GM21390 (cell line): ENCODE measurements around the gene FAM131B.
"Not testable (repeated sequence)": the region's sequence is repeated elsewhere in the genome, so short reads cannot be mapped to it uniquely, and the experiment has no call there.

ENCODE experiments used
- ATAC-seq: cut with Tn5 transposase; IDR thresholded peaks from one replicate; pipeline ENCODE4 v1.9.1; 2021; ENCODE audit not compliant: unreplicated experiment

Gene FAM131B

DNA sequence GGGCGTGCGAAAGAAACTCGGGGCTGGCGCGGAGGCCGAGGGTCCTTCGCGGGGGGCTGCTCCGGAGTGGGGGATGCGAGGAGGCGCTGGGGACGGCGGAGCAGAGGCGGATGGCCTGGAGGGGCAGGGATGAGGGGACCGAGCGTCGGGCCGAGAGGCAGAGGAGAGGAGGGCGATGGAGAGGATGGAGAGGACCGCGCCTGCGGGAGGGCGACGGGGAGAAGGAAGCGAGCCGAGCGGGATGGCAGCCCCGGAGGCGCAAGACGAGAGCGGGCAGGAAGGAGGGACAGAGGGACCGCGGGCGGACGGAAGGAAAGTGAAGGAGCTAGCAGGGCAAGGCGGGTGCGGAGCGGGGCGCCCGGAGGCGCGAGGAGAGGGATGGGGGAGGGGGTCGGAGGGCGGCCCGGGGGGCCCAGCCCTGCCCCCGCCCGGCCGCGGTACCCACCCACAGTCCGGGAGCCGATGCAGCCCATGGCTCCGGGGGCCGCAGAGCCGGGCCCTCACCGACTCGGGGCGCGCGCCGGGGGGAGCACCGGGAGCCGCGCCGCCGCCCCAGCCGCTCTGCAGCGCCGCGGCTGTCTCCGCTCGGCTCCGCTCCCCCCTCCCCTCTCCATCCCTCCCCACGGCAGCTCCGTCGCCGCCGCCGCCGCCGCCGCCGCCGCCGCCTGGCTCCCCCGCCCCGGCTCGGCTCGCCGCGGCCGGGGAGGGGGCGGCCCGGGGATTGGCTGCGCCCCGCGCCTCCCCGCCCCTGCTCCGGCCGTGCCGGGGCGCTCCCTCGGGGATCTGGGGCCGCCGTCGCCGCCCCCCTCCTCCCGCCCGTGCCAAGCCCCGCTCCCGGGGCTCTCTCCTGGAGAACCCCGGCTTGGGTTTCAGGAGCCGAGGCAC, at the start of gene FAM131B:
FAM131B (minus strand) TSS at position 583 of the 885 bp plus-strand sequence; CDS start at position 473, 110 bp downstream.
- no peak for ATAC-seq

DNA sequence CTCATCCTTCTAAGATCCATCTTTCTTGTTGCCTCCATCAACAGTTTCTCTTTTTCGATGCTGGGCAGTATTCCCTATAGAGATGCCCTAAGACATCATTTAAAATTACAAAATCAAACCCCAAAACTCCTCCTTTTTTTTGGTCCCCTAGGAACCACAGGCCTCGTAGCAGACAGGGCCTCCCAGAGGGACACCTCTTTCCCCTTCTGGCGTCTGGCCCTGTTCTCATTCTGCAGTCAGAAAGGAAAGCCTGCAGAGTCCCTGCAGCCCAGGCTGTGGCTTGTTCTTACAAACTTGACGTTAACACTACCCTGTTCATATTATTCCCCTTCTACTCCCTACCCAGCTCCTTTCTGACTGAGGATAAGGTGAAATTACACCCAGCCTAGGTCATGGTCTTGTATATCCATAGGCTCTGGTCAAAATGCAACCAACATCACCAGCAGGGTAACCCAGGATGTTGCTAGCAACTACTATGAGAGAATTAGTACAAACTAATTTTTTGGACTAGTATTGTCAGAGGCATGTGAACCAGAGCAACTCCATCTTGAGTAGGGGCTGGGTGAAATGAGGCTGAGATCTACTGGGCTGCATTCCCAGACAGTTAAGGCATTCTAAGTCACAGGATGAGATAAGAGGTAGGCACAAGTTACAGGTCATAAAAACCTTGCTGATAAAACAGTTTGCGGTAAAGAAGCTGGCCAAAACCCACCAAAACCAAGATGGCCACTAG, 49.6 kb upstream of the FAM131B start:
- no peak for ATAC-seq

DNA sequence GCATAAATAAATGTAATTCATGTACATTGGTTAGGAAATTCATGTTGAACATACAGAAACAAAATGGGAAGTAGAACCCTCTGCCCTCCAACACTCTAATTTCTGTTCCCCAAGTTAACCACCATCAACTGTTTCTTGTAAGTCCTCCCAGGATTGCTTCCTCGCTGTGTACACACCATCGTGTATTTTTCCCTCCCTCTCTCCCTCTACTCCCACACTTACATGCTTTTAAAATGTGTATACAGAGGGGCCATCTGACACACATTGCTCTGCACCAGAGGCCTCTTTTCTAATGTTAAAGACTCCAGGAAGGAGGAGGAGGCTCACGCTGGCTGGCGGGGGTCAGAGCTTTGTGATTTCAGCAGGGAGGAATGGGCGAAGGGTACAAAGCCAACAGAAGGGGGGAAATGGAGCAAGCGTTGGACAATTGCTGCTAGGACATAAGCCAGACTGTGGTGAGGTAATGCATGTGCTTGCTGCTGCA, 48.0 kb upstream of the FAM131B start:
- ATAC-seq = no peak

DNA sequence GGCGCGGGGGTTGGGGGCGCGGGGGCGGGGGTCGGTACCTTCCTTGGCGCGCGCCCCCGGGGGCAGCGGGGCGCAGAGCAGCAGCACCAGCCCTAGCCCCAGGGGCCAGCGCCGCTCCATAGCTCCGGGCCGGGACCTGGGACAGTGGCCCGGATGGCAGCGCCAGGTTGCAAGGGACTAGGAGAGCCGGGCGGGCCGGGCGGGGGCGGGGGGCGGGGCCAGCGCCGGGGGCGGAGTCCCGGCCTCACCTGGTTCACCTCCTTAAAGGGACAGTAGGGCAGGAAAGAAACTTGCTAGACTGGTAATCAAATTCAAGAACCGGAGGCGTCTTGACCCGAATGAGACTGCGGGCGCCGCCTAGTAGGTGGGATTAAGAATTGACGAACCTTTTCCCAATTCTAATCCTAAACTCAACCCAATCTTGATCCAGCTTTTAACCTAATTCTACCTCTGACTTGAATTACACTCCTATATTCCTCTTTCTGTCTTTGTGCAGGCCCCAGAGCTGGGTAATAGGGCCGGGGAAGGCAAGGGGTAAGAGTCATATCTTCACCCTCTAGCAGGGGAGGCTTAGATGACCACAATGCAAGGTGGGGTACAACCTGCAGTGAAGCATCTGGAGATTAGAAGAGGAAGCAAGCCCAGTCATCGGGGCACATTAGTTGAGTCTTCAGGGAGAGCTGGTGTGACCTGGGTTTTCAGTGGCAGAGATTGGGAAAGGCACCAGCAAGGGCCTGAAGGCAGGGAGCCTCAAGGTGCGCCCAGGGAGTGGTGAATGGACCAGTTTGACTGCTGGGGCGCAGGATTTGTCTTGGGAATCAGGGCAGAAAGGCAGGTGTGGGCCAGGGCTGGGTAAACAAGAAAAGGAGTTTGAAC, 46.4 kb upstream of the FAM131B start, which contains the start of gene EPHA1:
EPHA1 (minus strand) TSS at position 171 of the 876 bp plus-strand sequence; CDS start at position 120, 51 bp downstream.
- ATAC-seq = peak; percentile 47

DNA sequence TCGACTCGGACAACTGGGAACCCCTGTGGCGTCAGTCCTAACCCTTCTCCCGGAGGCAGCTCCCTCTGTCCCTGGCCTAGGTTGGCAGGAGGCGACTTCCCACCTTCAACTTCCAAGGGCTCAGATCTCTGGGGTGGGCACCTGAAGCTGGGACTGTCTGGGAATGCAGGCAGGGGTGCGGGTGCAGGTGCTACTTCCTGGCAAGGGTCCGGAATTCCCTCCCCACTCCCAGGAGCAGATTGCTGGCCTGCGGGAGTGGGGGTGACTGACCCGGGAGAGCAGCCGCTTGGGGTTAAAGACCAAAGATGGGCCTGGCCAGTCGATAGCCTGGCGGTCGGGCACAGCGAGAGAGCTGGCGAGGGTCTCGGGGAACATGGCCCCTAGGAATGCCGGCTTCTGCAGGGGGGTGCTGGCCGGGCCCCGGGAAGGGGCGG, 45.8 kb upstream of the FAM131B start:
- ATAC-seq = no peak

DNA sequence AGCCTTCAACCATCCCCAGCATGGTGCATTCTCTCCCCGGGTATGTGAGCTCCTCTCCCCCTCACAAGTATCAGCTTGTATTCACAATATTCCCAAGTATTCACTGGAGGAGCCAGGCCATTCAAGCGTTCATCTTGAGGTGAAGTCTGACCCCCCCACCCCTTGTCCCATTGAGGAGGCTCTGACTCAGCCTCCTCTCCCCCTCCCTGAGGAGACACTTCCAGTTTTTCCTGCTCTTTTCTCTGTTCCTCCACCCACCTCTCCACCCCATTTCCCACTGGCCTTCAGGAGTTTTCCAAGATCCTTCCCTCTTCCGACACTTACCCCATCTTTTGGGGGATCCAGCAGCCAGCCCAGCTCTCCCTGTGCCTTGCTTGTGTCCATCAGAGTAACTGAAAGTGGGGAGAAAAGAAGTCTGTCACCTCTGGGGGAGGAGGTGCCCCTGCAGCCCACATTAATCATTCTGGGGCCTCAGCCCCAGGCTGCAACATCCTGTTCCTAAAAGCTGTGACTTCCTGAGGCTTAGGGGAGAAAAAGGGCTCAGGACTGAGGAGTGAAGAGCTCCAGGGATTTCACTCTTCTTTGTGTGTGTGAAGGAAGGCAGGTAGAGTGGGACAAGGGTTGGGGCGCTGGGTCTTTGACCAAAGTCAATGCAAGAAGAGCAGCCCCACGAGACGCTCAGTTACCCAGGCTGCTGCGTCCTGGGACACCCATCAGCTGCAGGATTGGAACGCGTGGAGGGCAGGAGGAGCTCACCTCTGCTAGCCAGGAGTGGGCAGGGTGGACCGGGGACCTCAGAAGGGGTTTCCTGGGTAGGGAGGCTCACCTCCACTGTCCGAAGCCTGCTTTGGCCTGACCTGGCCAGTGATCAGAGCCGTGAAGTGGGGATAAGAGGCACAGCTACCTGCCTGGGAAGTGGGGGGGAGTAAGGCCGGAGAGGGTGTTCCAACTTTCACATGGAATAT, 45.1 kb upstream of the FAM131B start:
- ATAC-seq = no peak

DNA sequence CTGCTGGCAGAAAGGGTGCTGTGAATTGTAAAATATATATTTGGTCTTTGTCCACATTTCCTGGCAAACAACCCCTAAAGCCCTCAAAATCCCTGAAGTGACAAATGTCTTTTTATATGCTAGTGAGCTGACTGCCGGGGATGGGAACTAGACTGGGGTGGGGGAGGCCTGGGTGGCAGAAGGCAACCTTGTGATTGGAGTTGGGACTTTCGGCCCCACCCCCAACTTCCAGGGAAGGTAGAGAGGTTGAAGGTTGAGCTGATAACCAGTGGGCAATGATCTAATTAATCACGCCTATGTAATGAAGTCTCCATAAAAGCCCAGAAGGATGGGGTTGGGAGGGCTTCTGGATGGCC, 43.5 kb upstream of the FAM131B start:
- ATAC-seq = no peak

DNA sequence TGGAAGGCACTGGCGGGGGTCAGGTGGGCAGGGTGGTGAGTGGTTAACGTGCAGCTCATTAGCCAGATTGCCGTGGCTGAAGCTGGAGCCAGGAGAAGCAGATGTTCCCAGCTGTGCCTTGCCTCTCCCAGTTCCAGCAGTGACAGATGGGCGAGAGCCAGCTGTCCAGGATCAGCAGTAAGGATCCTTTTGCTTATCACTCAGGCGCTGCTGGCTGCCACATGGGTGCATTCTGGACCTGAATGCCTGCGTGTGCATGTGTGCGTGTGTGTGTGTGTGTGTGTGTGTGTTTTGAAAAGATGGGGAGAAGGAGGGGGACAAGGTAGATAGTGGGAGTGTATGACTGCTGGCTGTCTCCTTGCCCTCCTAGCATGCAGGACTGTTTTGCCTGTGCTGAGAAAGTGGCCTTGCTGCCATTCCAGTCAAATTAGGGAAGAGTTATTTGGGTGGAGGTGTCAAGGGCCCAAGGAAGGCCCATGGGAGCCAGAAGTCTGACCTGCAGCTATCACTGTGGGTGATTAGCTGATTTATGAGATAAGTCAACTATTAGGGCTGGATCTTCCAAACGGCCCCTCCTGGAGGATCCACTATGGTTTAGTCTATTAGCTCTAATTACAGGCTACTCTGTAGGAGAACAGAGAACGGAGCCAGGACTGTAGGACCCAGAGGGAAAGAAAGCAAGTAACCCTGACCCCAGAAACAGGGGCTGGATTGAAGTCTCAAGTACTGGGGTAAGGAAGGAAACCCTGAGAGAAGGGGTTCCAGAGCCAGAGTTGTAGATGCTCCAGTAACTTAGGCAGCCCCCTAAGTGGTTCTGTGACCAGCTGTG, 42.9 kb upstream of the FAM131B start:
- no peak for ATAC-seq

DNA sequence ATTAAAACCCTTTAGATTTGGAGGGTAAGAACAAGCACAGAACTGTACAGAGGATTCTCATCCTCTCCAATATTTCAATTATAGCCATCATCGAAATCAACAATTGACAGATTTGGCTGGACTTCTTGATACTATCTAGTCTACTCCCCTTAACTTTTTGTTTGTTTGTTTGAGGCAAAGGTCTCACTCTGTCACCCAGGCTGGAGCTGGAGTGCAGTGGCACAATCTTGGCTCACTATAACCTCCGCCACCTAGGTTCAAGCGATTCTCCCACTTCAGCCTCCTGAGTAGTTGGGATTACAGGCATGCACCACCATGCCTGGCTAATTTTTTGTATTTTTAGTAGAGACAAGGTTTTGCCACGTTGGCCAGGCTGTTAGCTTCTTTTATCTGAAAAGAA, 39.7 kb upstream of the FAM131B start:
- not testable (repeated sequence) for ATAC-seq

DNA sequence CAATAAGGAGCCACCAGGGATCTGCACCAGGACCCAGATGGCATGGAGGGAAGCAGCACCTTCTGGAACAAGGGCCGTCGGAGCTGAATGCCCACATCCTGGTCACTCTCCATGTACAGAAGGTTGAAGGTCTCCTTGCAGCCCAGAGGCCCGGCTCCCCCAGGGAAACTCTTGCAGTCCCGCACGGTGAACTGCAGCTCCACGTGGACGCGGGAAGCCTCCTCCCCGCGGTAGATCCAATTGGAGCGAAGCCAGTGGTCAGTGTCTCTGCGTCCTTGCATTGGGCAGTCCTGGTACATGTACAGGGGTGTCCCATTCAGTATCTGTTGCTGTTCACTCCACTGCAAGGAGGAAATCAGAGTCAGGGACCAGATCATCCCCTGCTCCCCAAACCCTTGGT, 38.8 kb upstream of the FAM131B start:
- ATAC-seq = no peak

DNA sequence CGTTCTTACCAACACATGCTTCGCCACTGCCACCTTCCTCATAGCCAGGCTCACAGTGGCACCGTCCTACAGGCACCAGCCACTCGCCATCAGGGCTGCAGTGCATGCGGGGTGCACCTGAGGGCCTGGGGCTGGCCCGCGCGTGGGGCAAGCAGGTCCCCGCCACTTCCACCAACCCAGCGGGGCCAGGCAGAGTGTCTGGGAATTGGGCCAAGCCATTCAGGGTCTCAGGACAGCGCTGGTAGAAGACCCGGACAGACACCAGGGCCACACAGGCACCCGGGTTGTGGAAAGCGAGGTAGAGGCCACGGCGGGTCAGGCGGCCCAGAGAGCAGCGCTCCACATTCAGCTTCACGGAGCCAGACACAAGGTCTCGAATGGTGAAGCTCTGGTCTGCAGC, 37.1 kb upstream of the FAM131B start:
- no peak for ATAC-seq

DNA sequence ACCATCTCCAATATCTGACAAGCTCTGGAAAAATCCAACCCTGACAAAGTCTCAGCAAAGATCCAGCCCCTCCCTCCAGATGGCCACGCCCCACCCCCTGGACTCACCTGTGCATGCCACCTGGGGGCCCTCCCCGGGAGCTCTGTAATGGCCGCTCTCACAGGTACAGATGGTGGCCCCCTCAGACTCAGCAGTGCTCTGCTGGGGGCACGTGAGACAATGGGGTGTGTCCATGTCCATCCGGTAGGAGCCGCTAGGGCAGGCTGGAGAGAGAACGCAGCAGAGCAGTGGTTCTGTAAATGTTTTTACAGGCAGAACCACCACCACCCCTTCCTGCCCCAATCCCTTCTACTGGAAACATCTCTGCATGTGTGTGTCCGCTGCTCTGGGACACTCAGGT, 36.6 kb upstream of the FAM131B start:
- no peak for ATAC-seq

DNA sequence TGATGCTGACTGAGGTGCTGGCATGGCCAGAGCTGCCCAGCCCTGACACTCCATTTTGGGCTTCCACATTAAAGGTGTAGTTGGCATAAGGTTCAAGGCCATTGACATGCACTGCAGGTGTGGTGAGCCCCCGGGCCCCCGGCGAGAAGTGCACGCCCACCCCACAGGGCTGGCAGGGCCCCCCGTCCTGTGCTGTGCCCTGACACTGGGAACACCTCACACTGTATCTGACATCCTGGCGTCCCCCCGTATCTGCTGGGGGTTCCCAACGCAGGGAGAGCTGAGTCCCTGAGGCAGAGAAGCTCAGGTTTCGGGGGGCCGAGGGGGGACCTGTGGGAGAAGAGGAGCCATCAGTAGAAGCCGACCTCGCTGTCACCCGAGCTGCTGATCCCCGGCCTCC, 36.1 kb upstream of the FAM131B start:
- ATAC-seq = no peak

DNA sequence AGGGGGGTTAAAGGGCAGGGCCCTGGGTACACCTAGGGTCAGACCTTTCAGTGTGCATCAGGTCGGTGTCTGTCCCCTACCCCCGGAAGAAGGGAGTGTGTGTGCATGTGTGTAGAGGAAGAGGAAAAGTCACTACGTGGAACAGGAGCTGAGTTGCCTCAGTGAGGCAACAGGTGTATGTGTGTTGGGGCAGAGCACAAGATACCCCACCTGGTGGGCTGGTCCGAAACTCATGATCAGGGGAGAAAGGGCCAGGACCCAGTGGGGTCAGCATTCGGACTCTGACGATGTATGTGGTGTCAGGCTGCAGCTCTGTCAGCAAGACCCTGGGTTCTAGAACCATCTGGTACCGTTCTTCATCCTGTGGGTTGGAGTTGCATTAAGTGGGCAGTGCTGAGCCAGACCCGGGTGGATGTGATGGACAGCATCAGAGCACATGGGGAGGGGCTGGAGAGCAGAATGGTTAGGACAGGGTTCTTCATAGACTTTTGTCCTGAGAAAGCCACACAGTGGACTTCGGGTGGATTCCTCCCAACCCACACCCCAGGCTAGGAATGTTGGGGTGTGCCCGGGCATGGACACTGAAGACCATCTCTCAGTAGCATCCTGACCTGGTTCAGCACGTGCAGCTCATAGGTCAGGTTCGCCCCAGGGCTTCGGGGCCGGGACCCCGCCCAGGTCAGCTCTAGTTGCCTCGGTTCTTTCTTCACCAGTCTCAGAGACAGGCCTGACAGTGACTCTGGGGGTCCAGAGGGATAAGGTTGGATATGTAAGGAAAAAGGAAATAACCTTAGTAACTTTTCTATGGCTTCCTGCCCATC, 35.4 kb upstream of the FAM131B start:
- no peak for ATAC-seq

DNA sequence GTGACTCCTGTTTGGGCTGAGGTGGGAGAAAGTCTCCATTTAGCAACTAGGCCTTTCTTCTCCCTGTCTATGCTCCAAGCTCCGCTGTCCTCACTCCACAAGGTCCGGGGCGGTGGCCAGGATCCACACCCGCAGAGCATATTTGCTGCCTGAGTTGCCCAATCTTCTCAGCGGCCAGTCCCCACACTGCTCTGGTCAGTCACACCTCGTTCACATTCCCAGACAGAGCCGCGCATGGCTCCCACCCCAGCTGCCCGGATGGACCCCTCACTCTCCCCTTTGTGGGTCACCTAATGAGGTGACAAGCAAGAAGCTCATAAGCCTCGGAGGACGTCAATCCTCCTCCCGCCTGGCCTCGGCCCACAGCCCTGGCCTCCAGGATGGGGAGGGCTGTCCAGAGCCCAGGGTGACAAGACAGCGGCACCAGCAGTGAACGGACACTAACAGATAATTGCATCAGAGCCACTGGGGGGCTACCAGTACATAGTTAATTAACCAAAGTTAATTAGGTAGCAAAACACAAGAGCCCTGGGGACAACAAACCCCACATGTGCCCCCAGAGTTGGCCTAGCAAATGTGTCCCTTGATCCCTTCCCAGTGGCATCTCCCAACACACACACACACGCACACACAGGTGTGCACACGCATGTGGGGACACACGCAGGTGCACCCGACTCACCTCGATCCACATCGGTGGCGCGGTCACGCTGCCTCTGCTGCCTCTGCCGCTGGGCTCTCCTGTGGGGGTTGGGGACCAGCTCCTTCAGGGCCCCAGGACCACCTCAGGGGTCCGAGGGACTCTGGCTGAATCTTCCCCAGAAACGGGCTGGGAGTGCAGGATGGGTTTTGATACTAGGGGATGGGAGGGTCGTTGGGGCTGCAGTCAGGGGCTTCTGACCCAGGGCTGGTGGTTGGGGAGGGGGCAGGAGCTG, 34.4 kb upstream of the FAM131B start:
- no peak for ATAC-seq

DNA sequence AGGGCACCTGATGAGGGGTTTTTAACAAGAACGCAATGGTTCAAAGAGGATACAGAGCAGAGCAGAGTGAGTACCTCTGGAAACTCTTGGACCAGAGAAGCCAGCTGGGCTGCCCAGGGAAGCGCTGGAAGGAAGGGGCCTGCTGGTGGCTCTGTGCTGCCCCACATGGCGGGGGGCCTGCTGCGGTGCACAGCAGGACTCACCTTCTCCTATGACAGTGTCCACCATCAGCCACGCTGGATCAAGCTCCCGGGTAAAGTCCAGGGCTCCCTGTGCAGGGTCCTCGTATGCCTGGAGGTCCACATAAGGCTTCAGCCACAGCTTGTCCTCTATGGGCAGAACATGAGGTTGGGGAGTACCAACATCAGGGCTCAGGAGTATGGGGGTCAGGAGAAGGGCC, 33.7 kb upstream of the FAM131B start:
- ATAC-seq = no peak
